MM.1S (cell line): ENCODE data around the gene GEMIN4.
A peak's percentile ranks its signal among the peaks of the same experiment; 100 is the strongest.

ENCODE experiments used
- DNase-seq: peaks from one replicate; pipeline ENCODE4 v3.0.0-alpha.2; 2015
- H2AFZ ChIP-seq: fragments of 300-600 bp; sonication (generic); 2 replicates; pipeline ENCODE4 v1.6.0; 2016; ENCODE audit warnings: antibody characterized with exemption, low read length
- H3F3A ChIP-seq: fragments of 300-600 bp; sonication (generic); 2 replicates; pipeline ENCODE4 v1.6.1; 2016; ENCODE audit warnings: mild to moderate bottlenecking, antibody characterized with exemption, low read length, moderate library complexity, mixed read lengths; ENCODE audit not compliant: insufficient read depth
- H3K27ac ChIP-seq: fragments of 300-600 bp; sonication (generic); 2 replicates; pipeline ENCODE4 v1.5.1; 2016; ENCODE audit warnings: mild to moderate bottlenecking, low read length
- H3K27me3 ChIP-seq: fragments of 300-600 bp; sonication (generic); replicated peaks from 2 replicates; pipeline ENCODE4 v1.6.0; 2016; ENCODE audit warnings: low read length; ENCODE audit not compliant: insufficient read depth
- H3K36me3 ChIP-seq: fragments of 300-600 bp; sonication (generic); replicated peaks from 2 replicates; pipeline ENCODE4 v1.6.1; 2016; ENCODE audit warnings: mild to moderate bottlenecking, low read length, mixed read lengths; ENCODE audit not compliant: insufficient read depth
- H3K4me1 ChIP-seq: fragments of 300-600 bp; sonication (generic); 2 replicates; pipeline ENCODE4 v1.6.1; 2016; ENCODE audit warnings: low read length, mixed read lengths
- H3K4me2 ChIP-seq: fragments of 300-600 bp; sonication (generic); 2 replicates; pipeline ENCODE4 v1.6.0; 2016; ENCODE audit warnings: low read depth, low read length
- H3K4me3 ChIP-seq: fragments of 300-600 bp; sonication (generic); 2 replicates; pipeline ENCODE4 v1.5.1; 2016; ENCODE audit warnings: low read length, mixed read lengths
- H3K79me2 ChIP-seq: fragments of 300-600 bp; sonication (generic); 2 replicates; pipeline ENCODE4 v1.6.1; 2016; ENCODE audit warnings: mixed run types, low read length, mixed read lengths
- H3K9ac ChIP-seq: fragments of 300-600 bp; sonication (generic); 2 replicates; pipeline ENCODE4 v1.6.1; 2016; ENCODE audit warnings: low read length, mixed read lengths
- H3K9me2 ChIP-seq: fragments of 300-600 bp; sonication (generic); replicated peaks from 2 replicates; pipeline ENCODE4 v1.6.1; 2016; ENCODE audit warnings: mild to moderate bottlenecking, low read length, mixed read lengths; ENCODE audit not compliant: insufficient read depth
- H3K9me3 ChIP-seq: fragments of 300-600 bp; sonication (generic); replicated peaks from 2 replicates; pipeline ENCODE4 v1.6.1; 2016; ENCODE audit warnings: mild to moderate bottlenecking, low read length, mixed read lengths; ENCODE audit not compliant: insufficient read depth
- H4K20me1 ChIP-seq: fragments of 300-600 bp; sonication (generic); 2 replicates; pipeline ENCODE4 v1.6.1; 2016; ENCODE audit warnings: mild to moderate bottlenecking, low read length, moderate library complexity, mixed read lengths; ENCODE audit not compliant: insufficient read depth
- EZH2 ChIP-seq: fragments of 300-600 bp; sonication (generic); optimal IDR thresholded peaks from 2 replicates; pipeline ENCODE3; 2017; ENCODE audit warnings: low read depth, mild to moderate bottlenecking, antibody characterized with exemption, low read length, mixed read lengths
- EZH2phosphoT487 ChIP-seq: fragments of 300-600 bp; sonication (generic); IDR thresholded peaks from 2 replicates; pipeline ENCODE4 v1.6.1; 2018; ENCODE audit warnings: antibody characterized with exemption, low read length
- TF ChIP-seq, protein P1 (sequence below): fragments of 300-600 bp; sonication (generic); IDR thresholded peaks from 2 replicates; pipeline ENCODE4 v1.5.1; 2016; ENCODE audit warnings: antibody characterized with exemption, low read length, mixed read lengths

GEMIN4 gene

GRCh38 chr17:708132-708531, 43.9 kb downstream of the GEMIN4 start:
- Histone ChIP-seq H4K20me1 (peaks cover 6% of the 10 kb centered on the region; the same call in 1 of the 2 replicates), H3K36me3 (peaks cover 5% of the 10 kb centered on the region; the same call in 1 of the 2 replicates)
- DNase-seq = peak; percentile 55

DNA sequence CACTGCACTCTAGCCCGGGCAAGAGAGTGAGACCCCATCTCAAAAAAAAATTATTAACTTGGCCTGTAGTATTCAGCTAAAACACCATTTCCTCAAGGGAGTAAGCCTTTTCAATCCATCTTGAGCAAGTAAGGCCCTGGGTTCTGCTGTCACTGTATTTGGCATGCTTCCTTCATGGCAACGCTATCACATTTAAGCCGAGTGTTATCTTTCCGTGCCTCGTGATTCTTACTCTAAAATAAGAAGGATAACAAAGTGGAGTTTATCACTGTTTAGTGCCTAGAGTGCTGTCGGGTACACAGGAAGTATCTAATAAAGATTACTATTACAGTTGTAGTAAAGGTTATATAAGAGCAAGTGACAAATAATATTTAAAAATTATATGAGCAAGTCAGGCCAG, 46.2 kb downstream of the GEMIN4 start:
- TF ChIP-seq EZH2 = no peak
- TF ChIP-seq EZH2phosphoT487 = no peak
- TF ChIP-seq, protein P1, sequence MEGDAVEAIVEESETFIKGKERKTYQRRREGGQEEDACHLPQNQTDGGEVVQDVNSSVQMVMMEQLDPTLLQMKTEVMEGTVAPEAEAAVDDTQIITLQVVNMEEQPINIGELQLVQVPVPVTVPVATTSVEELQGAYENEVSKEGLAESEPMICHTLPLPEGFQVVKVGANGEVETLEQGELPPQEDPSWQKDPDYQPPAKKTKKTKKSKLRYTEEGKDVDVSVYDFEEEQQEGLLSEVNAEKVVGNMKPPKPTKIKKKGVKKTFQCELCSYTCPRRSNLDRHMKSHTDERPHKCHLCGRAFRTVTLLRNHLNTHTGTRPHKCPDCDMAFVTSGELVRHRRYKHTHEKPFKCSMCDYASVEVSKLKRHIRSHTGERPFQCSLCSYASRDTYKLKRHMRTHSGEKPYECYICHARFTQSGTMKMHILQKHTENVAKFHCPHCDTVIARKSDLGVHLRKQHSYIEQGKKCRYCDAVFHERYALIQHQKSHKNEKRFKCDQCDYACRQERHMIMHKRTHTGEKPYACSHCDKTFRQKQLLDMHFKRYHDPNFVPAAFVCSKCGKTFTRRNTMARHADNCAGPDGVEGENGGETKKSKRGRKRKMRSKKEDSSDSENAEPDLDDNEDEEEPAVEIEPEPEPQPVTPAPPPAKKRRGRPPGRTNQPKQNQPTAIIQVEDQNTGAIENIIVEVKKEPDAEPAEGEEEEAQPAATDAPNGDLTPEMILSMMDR = no peak
- no peaks in the 10 kb centered on the region for H3K27me3 ChIP-seq
- no peaks in the 10 kb centered on the region for H3F3A ChIP-seq
- H3K36me3 ChIP-seq = peaks cover 5% of the 10 kb centered on the region; the same call in 1 of the 2 replicates
- H3K79me2 ChIP-seq = peaks cover 58% of the 10 kb centered on the region
- H3K9ac ChIP-seq = no peak overlapping the region
- H3K4me2 ChIP-seq = no peak overlapping the region
- H3K27ac ChIP-seq = no peak overlapping the region
- no peak for DNase-seq
- no peak overlapping the region for H3K4me3 ChIP-seq
- H2AFZ ChIP-seq = no peak overlapping the region
- H3K4me1 ChIP-seq = peaks cover 3% of the 10 kb centered on the region; the same call in 1 of the 2 replicates
- H4K20me1 ChIP-seq = peaks cover 6% of the 10 kb centered on the region; the same call in 1 of the 2 replicates
- H3K9me3 ChIP-seq = no peaks in the 10 kb centered on the region
- H3K9me2 ChIP-seq = no peaks in the 10 kb centered on the region

More at GRCh38 chr17:708132-708531, 43.9 kb downstream of the GEMIN4 start:
- TF ChIP-seq, protein P1 = no peak
- no peak for TF ChIP-seq EZH2
- no peak for TF ChIP-seq EZH2phosphoT487
- Histone ChIP-seq H3F3A (no peaks in the 10 kb centered on the region), H3K27me3 (no peaks in the 10 kb centered on the region), H3K9me3 (no peaks in the 10 kb centered on the region), H3K27ac (no peak overlapping the region), H3K4me3 (no peak overlapping the region), H3K9me2 (no peaks in the 10 kb centered on the region), H2AFZ (no peak overlapping the region), H3K9ac (no peak overlapping the region), H3K4me2 (no peak overlapping the region), H3K4me1 (peaks cover 3% of the 10 kb centered on the region; the same call in 1 of the 2 replicates), H3K79me2 (peaks cover 81% of the 10 kb centered on the region)

DNA sequence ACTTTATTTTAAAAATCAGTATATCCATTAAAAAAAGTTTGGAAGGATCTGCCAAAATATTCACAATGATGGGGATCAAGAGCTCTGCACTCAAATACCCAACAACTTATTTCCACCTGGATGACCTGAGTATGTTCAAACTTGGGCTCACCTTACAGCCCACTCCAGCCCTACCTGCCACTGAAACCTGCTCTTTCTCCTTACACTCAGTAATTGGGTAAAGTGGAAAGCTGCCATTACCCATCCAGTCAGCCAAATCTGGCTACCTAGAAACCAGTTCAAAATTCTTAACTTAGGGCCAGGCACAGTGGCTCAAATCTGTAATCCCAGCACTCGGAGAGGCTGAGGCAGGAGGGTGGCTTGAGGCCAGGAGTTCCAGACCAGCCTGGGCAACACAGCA, 47.1 kb downstream of the GEMIN4 start:
- H3K9me2 ChIP-seq = no peaks in the 10 kb centered on the region
- H3K4me3 ChIP-seq = no peak overlapping the region
- no peak for DNase-seq
- H3K4me2 ChIP-seq = no peak overlapping the region
- H2AFZ ChIP-seq = no peak overlapping the region
- peaks cover 6% of the 10 kb centered on the region; the same call in 1 of the 2 replicates for H4K20me1 ChIP-seq
- H3K9ac ChIP-seq = no peak overlapping the region
- peaks cover 5% of the 10 kb centered on the region; the same call in 1 of the 2 replicates for H3K36me3 ChIP-seq
- TF ChIP-seq EZH2 (no peak), EZH2phosphoT487 (no peak)
- TF ChIP-seq, protein P1 = no peak
- H3K27ac ChIP-seq = no peak overlapping the region
- no peaks in the 10 kb centered on the region for H3K9me3 ChIP-seq
- peaks cover 3% of the 10 kb centered on the region; the same call in 1 of the 2 replicates for H3K4me1 ChIP-seq
- H3K27me3 ChIP-seq = no peaks in the 10 kb centered on the region
- no peaks in the 10 kb centered on the region for H3F3A ChIP-seq
- H3K79me2 ChIP-seq = peaks cover 51% of the 10 kb centered on the region
